RKO (cell line): ENCODE results near the gene EXD2.
"Not testable (repeated sequence)": the region's sequence is repeated elsewhere in the genome, so short reads cannot be mapped to it uniquely, and the experiment has no call there.

Experiments
- DNase-seq: peaks from one replicate; pipeline ENCODE4 v3.0.0-alpha.2; 2016; ENCODE audit warnings: low spot score

The EXD2 gene

DNA sequence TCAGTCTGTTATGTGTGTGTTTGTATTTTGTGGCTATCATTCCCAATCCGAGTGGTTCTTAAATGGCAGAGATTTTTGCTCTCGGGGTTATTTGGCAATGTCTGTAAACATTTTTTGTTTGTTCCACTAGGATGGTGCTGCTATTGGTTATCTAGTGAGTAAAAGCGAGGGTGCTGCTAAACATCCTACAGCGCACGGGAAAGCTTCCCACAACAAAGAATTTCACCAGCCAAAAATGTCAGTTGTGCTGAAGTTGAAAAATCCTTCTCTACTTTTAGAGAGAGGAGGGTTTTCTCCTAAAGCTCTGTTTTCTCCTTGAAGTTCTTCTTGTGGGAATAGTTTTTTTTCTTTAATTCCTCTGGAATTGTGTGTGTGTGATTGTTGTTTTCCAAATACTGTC is 2.4 kb downstream of the EXD2 start:
- DNase-seq, result no peak

DNA sequence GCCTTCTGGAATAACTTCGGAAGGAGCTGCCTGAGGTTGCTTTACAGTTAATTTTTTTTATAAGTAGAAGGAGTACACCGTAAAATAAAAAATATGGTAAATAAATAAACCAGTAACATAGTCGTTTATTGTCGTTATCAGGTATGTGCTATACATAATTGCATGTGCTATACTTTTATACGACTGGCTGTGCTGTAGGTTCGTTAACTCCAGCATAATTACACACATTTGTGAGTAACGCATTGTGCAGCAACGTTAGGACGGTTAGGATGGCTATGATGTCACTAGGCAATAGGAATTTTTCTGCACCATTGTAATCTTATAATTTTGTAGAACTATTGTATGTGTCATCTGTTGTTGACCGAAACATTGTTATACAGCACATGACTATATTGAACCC is 8.5 kb downstream of the EXD2 start:
- DNase-seq, result no peak

DNA sequence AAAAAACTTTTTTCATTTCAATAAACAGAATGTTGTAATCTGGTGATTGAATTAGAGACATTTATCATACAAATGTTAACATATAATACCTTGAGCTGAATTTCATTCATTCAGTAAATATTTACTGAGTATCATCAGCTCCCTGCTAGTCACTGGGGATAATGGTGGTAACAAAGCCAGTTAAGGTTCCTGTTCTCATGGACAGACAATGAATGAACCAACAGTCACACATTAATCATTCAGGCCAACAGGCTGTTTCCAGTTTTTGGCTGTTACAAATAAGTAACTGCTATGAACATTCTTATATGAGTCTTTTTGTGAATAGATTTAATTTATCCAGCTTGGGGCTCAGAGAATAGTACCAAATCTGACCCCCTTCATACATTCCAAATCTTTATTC is 13.5 kb downstream of the EXD2 start:
- peak; percentile 71 for DNase-seq

DNA sequence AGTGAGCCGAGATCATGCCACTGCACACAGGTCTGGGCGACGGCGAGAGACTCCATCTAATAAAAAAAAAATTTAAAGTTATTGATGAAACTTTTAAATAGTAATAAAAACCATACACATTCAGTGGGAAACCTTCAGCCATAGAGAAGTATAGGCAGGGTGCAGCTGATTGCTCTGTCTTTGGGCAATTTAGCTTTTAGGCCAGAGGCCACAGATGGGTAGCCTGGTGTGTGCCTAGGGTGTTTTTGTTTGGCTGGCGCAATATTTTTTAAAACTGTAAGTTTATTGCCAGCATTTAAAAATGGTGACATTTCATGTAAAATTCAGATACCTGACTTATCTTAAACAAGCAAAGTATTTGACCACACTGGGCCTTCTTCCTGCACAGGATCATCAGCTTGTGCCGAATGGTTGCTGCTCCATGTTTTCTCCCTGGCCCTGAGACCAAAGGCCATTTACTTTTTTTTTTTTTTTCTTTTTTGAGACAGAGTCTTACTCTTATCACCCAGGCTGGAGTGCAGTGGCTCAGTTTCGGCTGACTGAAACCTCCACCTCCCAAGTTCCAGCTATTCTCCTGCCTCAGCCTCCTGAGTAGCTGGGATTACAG is 16.2 kb downstream of the EXD2 start:
- DNase-seq, result no peak

DNA sequence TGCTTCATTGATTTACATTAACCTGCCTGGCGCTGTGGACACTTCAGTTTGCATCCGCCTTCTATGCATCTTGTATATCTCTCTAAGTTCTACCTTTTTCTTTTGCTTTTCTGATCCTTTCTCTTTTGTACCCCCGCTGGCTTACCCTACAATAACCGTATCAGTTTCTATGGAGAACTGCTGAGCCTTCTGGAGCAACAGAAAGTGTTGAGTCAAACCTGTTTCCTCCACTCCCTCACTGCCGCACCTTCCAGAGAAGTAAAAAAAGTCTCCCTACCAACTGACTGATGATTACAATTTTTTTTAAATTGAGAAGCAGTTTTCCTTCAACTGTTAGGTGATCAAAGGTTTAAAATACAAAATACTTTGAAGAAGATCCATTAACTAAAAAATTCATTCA is 17.4 kb downstream of the EXD2 start:
- no peak for DNase-seq

DNA sequence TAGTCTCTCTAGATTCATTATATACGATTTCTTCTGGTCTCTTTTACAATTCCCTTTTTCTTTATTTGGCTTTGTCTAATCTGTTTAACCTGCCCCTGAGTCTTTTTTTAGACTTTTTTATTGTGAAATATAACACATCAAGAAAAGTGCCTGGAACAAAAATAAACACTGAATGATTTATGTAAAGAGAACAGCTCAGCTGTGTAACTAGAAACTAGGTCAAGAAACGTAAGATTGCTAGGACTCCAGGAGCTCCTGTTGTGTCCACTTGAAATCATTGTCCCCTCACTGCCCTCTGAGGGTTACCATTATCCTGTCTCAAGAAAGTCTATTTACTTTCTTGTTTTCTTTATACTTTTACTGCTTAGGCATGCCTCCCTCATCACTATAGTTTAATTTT is 23.1 kb downstream of the EXD2 start:
- DNase-seq, result no peak

DNA sequence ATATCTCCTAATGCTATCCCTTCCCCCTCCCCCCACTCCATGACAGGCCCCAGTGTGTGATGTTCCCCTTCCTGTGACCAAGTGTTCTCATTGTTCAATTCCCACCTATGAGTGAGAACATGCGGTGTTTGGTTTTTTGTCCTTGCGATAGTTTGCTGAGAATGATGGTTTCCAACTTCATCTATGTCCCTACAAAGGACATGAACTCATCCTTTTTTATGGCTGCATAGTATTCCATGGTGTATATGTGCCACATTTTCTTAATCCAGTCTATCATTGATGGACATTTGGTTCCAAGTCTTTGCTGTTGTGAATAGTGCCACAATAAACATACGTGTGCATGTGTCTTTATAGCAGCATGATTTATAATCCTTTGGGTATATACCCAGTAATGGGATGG is 26.4 kb downstream of the EXD2 start:
- DNase-seq, result not testable (repeated sequence)

DNA sequence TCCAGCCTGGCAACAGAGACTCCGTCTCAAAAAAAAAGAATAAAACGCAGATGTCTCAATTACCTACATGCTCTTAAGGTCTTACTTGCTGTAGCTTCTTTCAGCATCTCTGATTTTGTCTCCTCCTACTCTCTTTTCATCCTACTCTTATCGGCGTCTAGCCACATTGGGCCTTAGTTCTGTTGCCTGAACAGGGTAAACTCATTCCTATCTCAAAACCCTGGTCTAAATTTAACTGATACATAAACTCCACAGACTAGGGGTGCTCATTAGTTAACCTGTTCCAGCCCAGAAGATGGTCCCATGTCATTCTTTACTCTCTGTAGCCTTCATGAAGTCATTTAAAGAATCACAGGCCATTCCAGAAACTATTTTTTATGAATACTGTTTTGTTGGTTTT is 33.6 kb downstream of the EXD2 start:
- no peak for DNase-seq

DNA sequence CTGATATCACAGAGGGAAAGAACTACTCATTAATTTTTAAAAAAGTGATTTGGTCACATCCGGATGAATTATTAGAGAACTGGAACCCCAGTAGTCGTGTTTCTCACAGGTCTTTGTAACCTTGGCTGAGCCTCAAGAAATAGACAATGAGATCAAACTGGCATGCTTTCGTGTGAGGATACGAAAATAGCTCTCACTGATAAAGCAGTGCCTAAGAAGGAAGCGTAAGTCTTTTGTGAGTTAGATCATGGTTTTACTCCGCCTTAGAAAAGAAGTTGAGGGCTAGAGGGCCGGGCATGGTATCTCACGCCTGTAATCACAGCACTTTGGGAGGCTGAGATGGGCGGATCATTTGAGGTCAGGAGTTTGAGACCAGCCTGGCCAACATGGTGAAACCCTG is 34.9 kb downstream of the EXD2 start:
- DNase-seq, result no peak

DNA sequence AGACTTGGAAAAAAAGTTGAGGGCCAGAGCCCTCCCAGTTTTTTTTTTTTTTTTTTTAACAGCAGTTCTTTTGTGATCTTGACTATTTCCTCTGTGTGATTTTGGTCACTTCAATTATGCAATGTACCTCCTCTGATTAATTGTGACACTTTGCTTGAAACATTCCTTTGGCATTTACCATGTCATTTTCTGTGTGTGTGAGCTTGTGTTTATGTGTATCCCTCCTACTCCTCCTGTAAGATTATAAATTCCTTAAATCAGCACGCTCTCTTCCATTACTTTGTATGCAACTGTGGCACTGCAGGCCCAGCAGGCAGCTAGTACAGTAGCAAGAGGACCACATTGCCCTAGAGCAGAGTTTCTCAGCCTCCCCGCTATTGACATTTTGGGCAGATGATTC is 35.4 kb downstream of the EXD2 start:
- DNase-seq, result peak; percentile 20

DNA sequence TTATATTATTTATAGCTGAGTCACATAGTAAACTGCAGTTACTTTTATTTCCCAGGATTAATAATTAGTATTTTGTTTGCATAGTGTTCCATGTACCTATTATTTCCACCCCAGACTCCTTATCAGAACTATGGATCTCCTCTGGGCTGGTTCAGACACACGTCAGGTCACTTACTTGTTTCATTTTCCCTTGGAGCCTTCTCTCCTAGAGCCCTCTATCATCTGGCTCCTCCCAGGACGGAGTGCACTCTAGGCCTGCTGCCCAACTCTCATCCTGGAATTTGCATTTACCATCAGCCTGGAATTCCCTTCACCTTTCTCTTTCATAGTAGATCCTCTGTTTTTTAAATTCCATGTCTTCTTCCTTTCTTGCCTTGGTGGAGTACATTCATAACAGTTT is 40.2 kb downstream of the EXD2 start:
- no peak for DNase-seq

DNA sequence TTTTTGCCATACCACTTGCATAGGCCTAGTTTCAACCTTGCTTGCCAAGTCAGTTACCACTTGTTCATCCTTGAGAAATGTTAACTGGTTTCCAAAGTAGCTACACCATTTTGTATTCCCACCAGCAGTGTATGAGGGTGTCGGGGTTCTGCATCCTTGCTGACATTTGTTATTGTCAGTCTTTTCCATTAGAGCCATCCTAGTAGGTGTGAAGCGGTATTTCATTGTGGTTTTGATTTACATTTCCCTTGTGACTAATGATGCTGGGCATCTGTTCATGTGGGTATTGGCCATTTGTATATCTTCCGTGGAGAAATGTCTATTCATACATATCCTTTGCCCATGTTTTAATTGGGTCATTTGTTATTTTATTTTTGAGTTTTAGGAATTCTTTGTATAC is 41.1 kb downstream of the EXD2 start:
- no peak for DNase-seq

DNA sequence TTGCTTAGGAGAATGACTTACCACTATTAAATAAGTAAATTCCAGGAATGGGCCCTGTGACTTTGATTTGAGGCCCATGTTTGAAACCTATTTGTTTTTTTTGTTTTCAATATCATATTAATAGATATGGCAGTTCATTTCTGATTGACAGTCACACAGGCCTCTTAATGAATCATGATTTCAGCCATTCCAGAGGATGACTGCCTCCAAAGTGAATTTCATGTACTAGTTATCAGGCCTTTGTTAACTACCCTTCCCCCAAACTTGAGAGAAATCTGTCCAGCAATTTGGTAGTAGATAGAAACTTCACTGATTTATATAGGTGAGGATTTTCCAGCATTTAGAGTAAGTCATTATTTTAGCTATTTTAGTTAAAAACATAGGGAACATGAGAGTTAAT is 42.8 kb downstream of the EXD2 start:
- no peak for DNase-seq

DNA sequence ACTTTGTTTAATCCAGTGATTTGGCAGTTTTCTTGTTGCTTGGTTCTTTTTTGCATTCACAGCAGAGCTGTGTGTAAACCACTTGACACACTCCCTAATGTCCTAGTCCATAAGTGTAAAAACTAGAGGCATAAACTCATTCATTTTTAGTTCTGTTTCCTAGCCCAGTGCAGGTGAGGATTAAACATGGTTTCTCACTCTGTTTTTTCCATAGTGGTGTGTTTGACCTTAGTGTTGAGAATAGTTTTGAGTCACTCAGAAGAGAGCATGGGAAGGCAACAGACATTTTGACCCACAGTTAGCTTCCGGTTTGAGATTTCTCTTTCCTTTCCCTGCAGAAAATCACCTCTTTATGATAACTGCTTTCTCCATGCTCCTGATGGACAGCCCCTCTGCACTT is 44.4 kb downstream of the EXD2 start:
- no peak for DNase-seq

DNA sequence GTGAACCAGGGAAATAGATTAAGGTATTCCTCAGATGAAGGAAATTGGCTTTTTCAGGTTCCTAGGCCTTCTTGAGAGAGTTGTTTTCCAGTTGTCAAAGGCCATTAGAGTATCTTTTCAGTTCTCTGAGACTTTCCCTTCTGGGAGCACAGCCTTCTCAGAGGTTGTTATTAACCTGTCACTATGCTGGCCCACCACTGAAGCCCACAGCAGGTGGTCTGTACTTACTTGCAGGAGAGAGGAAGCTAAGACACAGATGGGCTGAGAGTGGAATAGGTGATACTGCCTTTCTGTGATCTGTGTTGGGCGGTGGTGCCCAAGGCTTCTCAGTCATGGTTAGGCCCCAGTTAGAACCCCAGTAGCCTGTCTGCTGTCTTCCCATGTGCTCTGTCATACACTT is 45.8 kb downstream of the EXD2 start:
- DNase-seq, result no peak

DNA sequence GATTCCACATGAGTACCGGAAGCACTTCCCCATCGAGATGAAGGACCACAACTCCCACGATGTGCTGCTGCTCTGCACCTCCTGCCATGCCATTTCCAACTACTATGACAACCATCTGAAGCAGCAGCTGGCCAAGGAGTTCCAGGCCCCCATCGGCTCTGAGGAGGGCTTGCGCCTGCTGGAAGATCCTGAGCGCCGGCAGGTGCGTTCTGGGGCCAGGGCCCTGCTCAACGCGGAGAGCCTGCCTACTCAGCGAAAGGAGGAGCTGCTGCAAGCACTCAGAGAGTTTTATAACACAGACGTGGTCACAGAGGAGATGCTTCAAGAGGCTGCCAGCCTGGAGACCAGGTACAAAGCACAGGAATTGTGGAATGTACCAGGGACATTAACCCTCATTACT is 46.3 kb downstream of the EXD2 start:
- no peak for DNase-seq

DNA sequence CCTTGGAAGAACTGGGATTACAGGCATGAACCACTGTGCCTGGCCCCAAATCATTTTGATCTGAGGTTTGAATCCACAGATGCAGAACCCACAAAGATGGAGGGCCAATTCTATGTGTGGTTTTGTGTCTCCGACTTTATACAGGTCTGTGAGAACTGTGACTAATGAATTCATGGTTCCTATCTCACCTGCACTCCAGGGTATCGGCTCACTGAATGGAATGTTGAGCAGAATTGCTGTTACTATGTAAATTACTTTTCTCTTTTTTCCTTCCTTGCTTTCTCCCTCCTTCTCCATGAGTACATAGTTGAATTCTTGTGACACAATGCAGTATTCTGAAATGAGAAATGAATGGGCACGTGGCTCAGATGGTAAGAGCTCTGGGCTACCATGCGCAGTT is 47.6 kb downstream of the EXD2 start:
- no peak for DNase-seq

DNA sequence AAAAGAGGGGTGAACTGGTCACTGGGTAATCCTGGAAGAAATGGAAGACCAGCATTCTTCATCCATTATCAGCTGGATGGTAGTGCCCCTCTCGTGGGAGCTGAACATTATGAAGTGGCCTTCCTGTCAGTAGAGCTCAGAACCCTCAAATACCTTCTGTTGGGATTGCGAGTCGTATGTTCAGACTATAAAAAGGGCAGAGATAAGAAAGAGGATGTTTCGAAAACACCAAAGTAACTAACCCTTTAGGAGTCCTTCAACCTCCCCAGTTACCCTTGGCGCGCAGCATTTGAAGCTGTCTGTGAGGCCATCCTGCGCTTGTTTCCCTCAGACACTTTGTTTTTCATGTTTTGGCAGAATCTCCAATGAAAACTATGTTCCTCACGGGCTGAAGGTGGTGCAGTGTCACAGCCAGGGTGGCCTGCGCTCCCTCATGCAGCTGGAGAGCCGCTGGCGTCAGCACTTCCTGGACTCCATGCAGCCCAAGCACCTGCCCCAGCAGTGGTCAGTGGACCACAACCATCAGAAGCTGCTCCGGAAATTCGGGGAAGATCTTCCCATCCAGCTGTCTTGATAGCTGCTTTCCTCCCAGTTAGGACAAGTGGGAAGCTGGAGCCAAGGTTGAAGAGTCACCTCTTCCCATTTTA is 49.4 kb downstream of the EXD2 start:
- DNase-seq, result no peak

DNA sequence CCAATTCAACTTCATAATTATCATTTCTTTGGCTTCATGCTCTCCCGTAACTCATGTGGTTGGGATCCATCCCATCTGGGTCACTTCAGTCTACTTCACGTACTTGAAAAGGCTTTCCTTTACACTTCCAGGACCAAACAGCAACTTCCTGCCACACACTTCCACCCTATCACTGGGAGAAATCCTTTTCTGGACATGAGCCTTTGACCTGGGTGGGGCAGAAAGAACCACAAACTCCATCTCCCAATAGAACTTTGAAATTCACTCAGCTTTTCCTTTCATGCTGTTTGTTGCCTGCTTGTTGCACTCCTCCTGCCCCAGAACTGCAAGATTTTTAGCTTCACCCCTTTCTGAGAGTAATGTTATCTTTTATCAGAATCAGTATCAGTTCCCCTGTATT is 50.3 kb downstream of the EXD2 start:
- no peak for DNase-seq

DNA sequence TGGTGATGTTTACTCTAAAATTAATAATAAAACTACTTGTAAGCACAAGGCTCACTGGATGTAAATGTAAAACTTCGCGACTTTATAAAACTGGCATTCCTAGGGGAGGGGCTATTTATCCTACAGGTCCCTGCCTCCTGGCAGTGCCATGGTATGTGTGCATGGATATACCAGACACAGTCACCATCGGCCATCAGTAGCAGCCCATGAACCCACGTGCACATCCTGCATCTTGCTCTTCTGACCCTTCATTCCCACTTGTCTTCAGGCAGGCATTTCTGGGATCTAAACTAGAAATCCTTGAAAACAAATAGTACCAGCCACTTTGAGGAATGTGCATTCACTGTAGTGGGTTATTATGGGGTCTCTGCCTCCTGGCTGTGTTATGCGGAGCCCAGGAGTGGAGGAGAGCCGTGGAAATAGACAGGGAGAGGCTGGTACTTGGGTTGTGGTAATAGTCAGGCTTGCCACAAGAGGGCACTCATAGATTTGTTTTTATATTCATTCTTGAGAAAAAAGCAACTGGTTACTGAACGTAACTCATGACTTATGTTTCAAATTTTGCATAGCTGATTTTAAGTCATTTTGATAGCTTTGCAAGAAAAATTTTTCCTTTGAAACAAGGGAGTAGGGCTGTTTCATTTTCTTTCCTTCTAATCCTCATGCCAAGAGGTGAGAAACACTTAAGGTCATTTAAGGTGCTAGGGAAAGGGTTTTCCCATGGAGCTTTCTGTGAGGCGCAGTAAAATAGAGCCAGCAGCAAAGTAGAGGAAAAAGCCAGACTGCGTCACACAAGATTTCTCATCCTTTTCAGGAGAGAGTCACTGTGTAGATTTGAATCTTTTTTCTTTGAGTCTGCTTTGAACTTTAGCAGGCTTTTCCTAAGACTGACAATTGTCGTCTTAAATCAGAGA is 51.3 kb downstream of the EXD2 start:
- peak; percentile 75 for DNase-seq

DNA sequence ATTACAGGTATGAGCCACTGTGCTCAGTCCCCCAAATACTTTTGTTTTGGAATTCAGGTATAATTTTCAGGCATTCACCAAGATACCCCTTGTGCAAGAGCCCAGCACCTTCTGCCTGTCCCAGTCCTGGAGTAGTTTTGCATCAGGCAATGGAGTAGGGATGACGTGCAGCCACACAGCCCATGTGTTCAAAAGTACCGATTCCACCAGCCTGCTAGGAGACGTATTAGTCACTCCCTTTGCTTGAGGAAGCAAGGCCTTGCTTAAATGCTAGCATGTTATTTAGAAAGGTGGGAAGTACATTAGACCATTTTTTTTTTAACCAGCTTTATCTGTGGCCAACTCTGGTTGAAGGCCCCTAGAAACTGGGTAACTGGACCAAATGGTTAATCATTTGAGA is 53.6 kb downstream of the EXD2 start:
- DNase-seq, result no peak

DNA sequence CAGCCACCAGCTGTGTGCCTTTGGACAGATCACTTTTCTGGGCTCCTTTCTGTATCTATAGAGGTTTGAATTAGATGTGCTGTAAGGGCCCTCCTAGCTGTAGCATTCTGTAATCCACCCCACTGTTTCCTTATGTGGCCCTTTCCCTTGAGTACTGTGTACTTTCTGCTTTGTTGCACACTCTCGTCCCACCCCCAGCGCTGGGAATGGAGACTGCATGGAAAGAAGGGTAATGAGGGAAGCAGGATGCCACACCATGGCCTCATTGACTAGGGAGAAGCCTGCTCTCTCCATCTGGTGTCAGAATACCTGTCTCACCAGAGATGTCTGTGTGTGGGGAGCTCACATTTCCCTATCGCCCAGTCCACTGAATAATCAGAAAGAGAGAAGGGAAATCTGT is 55.0 kb downstream of the EXD2 start:
- no peak for DNase-seq

DNA sequence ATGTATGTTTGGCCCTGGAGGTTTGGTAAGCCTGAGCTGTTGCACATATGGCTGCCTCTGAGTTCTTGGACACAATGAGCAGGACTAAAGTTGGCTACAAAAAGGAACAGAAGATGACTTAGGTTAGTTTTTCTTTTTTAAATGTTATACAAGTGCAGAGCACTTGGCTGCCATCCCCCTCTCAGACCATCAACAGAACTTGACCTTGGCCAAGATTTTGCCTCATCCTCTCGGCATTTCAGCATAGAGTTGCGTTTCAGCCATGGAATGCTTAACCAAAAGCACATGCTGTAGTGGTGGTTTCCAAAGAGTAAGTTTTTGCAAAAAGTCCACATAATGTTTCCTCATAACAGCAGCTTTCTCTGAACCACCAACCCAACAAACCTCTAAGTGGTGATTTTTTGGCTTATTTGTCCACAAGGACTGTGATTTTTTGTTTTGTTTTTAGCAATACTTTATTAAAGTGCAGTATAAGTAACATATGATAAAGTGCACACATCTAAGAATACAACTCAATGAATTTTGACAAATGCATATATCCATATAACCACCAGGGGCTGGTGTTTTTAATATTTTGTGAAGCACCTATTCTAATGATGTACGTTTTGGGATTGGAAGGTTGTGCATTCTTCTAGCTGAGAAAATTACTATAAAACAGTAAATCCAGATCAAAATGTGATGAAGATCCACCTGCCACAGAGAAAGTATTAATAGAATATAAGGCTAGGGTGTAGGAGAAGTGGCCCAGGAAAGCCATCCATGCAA is 56.6 kb downstream of the EXD2 start:
- DNase-seq, result no peak
